PC-9 (cell line): ENCODE results near the gene ZBED4. TPM values are rescaled to one million over a fixed set of nuclear protein-coding genes. Genes with fewer than 3 reads are reported as not detected.

Experiments
- BruUV-seq: library from RNA; stranded (reverse); fragments of 400-500 nt; replicated peaks from 2 replicates; lab custom pipeline; 2021; lab: Mats Ljungman, UMichigan
- CTCF ChIA-PET: fragments of 300-600 bp; sonication (Branson Sonifier 250); formaldehyde crosslinking; loops from one replicate; lab custom pipeline; 2022; ENCODE audit warnings: antibody characterized with exemption; lab: Charles Lee
- POLR2A ChIA-PET: fragments of 300-600 bp; sonication (Branson Sonifier 250); formaldehyde crosslinking; loops from one replicate; lab custom pipeline; 2022; ENCODE audit warnings: antibody characterized with exemption; ENCODE audit not compliant: unreplicated experiment; lab: Charles Lee
- DNase-seq, 2 experiments: peaks; one replicate each; pipeline versions ENCODE4 v3.0.0 to v3.0.0-alpha.2; 2015 to 2022; ENCODE audit warnings: mixed read lengths in 1 of 2
- H2AFZ ChIP-seq: fragments of 200-600 bp; sonication (generic); 2 replicates; pipeline ENCODE4 v1.8.1; 2017; ENCODE audit warnings: antibody characterized with exemption
- H3F3A ChIP-seq: fragments of 200-600 bp; sonication (generic); 2 replicates; pipeline ENCODE4 v1.8.1; 2017; ENCODE audit warnings: antibody characterized with exemption, mild to moderate bottlenecking, low read depth; ENCODE audit not compliant: insufficient read depth
- H3K27ac ChIP-seq: fragments of 200-600 bp; sonication (generic); 2 replicates; pipeline ENCODE4 v1.6.1; 2016; ENCODE audit warnings: mixed run types
- H3K27me3 ChIP-seq: fragments of 200-600 bp; sonication (generic); 2 replicates; pipeline ENCODE4 v1.6.1; 2016; ENCODE audit warnings: low read depth, mixed run types; ENCODE audit not compliant: insufficient read depth
- H3K36me3 ChIP-seq: fragments of 200-600 bp; sonication (generic); 2 replicates; pipeline ENCODE4 v1.6.1; 2016; ENCODE audit warnings: low read depth, mixed run types
- H3K4me1 ChIP-seq: fragments of 200-600 bp; sonication (generic); replicated peaks from 2 replicates; pipeline ENCODE4 v1.6.1; 2016; ENCODE audit warnings: mixed run types; ENCODE audit not compliant: insufficient read depth
- H3K4me2 ChIP-seq: fragments of 200-600 bp; sonication (generic); 2 replicates; pipeline ENCODE4 v1.6.1; 2017; ENCODE audit warnings: mixed run types
- H3K4me3 ChIP-seq: fragments of 200-600 bp; sonication (generic); 2 replicates; pipeline ENCODE4 v1.6.1; 2016; ENCODE audit warnings: mixed run types
- H3K79me2 ChIP-seq: fragments of 200-600 bp; sonication (generic); 2 replicates; pipeline ENCODE4 v1.6.1; 2017; ENCODE audit warnings: low read depth, mixed run types
- H3K9me2 ChIP-seq: fragments of 200-600 bp; sonication (generic); 2 replicates; pipeline ENCODE4 v1.8.1; 2017; ENCODE audit warnings: mild to moderate bottlenecking; ENCODE audit not compliant: insufficient read depth
- H3K9me3 ChIP-seq: fragments of 200-600 bp; sonication (generic); 2 replicates; pipeline ENCODE4 v1.8.1; 2016; ENCODE audit warnings: low read depth; ENCODE audit not compliant: insufficient read depth
- H4K20me1 ChIP-seq: fragments of 200-600 bp; sonication (generic); 2 replicates; pipeline ENCODE4 v1.8.1; 2017; ENCODE audit not compliant: insufficient read depth
- EZH2 ChIP-seq: fragments of 200-600 bp; sonication (generic); IDR thresholded peaks from 2 replicates; pipeline ENCODE4 v1.8.0; 2017; ENCODE audit warnings: antibody characterized with exemption, low read depth
- intact Hi-C: fragments of 100-400 bp; cut with micrococcal nuclease; formaldehyde crosslinking; loops from one replicate; pipeline ENCODE4 v1.10.0; 2022; ENCODE audit not compliant: unreplicated experiment
- total RNA-seq: library from RNA; stranded (reverse); gene quantifications from 2 replicates; pipeline ENCODE4 v1.2.3, GENCODE V29; 2021
- TF ChIP-seq, protein P1 (sequence below): fragments of 200-600 bp; sonication (generic); conservative IDR thresholded peaks from 2 replicates; pipeline ENCODE4 v1.6.1; 2017; ENCODE audit warnings: mixed run types, antibody characterized with exemption, mild to moderate bottlenecking, moderate library complexity

ZBED4 gene
- total RNA-seq, 1 experiment from 2014 or later = 21.4 TPM

DNA sequence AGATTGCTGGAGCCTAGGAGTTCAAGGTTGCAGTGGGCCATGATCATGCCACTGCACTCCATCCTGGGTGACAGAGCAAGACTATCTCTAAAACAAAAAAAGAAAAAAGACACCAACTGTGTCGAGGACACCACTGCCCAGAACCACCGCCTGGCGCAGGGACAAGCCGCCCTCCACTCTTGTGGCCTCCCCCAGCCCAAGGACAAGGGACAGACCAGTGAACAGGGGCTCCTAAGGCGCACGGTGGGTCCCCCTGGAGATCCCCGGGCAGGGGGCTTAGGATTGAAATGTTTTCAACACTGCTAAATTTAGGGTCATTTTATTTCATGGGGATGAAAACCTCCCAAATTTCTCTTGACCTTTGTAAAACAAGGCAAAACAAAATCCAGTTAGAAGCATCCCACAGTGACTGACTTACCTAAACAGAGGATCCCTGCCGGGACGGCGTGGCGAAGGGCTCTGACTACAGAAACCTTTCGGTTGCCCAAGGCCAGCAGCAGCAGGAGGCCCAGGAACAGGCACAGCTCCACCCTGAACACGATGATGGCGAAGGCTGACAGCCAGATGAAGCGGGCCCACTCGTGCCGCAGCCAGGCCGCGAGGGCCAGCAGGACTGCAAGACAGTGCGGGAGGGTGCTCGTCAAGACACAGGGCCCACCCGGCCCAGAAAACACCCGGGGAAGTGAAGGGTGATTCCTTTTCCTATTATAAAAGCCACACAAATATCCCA, 56.0 kb downstream of the ZBED4 start:
- Histone ChIP-seq H3K4me2 (no peak overlapping the region), H4K20me1 (peaks cover 7% of the 10 kb centered on the region; the same call in 1 of the 2 replicates), H3K79me2 (no peaks in the 10 kb centered on the region), H3F3A (no peaks in the 10 kb centered on the region), H3K4me3 (no peak overlapping the region), H3K9me2 (no peaks in the 10 kb centered on the region), H2AFZ (no peak overlapping the region), H3K27me3 (no peaks in the 10 kb centered on the region), H3K36me3 (peaks cover 4% of the 10 kb centered on the region; the same call in 1 of the 2 replicates), H3K4me1 (no peaks in the 10 kb centered on the region), H3K9me3 (no peaks in the 10 kb centered on the region), H3K27ac (no peak overlapping the region)
- no peak for TF ChIP-seq EZH2
- TF ChIP-seq, protein P1, sequence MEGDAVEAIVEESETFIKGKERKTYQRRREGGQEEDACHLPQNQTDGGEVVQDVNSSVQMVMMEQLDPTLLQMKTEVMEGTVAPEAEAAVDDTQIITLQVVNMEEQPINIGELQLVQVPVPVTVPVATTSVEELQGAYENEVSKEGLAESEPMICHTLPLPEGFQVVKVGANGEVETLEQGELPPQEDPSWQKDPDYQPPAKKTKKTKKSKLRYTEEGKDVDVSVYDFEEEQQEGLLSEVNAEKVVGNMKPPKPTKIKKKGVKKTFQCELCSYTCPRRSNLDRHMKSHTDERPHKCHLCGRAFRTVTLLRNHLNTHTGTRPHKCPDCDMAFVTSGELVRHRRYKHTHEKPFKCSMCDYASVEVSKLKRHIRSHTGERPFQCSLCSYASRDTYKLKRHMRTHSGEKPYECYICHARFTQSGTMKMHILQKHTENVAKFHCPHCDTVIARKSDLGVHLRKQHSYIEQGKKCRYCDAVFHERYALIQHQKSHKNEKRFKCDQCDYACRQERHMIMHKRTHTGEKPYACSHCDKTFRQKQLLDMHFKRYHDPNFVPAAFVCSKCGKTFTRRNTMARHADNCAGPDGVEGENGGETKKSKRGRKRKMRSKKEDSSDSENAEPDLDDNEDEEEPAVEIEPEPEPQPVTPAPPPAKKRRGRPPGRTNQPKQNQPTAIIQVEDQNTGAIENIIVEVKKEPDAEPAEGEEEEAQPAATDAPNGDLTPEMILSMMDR = no peak
- BruUV-seq = no TSS peak
- POLR2A ChIA-PET = no interaction called here
- DNase-seq = no peak
- CTCF ChIA-PET = no interaction called here
- intact Hi-C loops = no loop called here

DNA sequence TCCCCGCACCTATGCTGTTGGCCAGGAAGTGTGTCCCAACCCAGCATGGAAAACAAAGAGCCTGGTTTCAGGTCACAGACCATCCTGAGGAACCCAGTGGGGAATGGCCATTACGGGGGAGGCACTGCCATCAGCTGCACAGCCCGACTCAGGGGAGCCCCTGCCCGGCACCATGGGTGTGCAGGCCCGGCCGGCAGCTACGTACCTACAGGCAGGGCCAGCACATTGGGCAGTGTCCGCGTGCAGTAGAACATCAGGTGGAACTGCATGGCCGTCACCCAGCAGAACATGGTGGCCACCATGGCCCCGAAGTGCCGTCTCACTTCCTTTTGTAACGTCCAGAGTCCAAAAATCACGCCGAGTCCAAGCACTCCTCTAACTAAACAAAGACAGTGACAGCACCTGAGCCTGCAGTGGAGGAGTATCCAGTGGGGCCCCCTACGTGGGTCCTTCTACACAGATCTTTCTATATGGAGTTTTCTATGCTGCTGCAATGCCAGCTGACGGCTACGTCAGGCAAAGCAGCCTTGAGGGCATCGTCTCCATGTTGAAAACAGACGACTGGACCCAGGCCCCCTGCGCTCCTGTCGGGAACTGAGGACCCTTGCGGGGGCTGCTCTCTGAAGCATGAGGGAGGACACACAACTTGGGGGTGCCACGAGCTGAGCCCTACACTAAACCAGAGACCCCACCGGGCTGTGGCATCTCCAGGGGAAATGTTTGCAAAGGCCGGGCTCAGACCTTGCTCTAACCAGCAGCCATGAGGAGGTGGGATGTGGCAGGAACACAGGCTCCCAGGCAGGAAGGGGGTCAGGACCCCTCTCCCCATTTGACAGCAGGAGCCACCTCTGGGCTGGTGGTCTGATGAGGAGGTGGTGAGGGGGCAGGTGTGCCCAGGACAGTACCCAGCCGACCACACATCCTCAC, 56.8 kb downstream of the ZBED4 start:
- no peaks in the 10 kb centered on the region for H4K20me1 ChIP-seq
- no peaks in the 10 kb centered on the region for H3K4me1 ChIP-seq
- no peaks in the 10 kb centered on the region for H3K27me3 ChIP-seq
- H3K27ac ChIP-seq = no peak overlapping the region
- H3K4me2 ChIP-seq = no peak overlapping the region
- H2AFZ ChIP-seq = no peak overlapping the region
- TF ChIP-seq, protein P1 = no peak
- no peak for TF ChIP-seq EZH2
- H3K79me2 ChIP-seq = 0 out of 2 replicates have a peak, but pooled peaks cover under 1% of the 10 kb centered on the region
- intact Hi-C loops = no loop called here
- ChIA-PET POLR2A (no interaction called here), CTCF (no interaction called here)
- no peaks in the 10 kb centered on the region for H3K9me3 ChIP-seq
- peaks cover 4% of the 10 kb centered on the region; the same call in 1 of the 2 replicates for H3K36me3 ChIP-seq
- BruUV-seq = no TSS peak
- H3K9me2 ChIP-seq = no peaks in the 10 kb centered on the region
- DNase-seq = no peak
- no peaks in the 10 kb centered on the region for H3F3A ChIP-seq
- no peak overlapping the region for H3K4me3 ChIP-seq

- Histone ChIP-seq H3K79me2 (peaks cover 13% of the 10 kb centered on the region), H3K4me2 (no peak overlapping the region), H3K36me3 (peaks cover 4% of the 10 kb centered on the region; the same call in 1 of the 2 replicates), H3F3A (no peaks in the 10 kb centered on the region), H3K9me2 (no peaks in the 10 kb centered on the region), H4K20me1 (no peaks in the 10 kb centered on the region), H3K4me1 (peaks cover 5% of the 10 kb centered on the region), H3K4me3 (no peak overlapping the region), H2AFZ (no peak overlapping the region), H3K27ac (no peak overlapping the region), H3K9me3 (no peaks in the 10 kb centered on the region), H3K27me3 (no peaks in the 10 kb centered on the region)
- no peak for DNase-seq
- ChIA-PET CTCF (no interaction called here), POLR2A (no interaction called here)
- intact Hi-C loops = no loop called here
- no TSS peak for BruUV-seq
- TF ChIP-seq, protein P1 = no peak
- TF ChIP-seq EZH2 = no peak
These were observed 58.4 kb downstream of the ZBED4 start for GRCh38 chr22:49911881-49912625.
